HG03571 (cell line): ENCODE measurements around the gene OR2F1.

Experiments
- ATAC-seq: cut with Tn5 transposase; IDR thresholded peaks from one replicate; pipeline ENCODE4 v1.9.1; 2021; ENCODE audit not compliant: unreplicated experiment

OR2F1 gene

GRCh38 chr7:143953421-143953820, 1.2 kb upstream of the OR2F1 start:
- ATAC-seq: no peak

GRCh38 chr7:143954135-143954534, 509 bp upstream of the OR2F1 start:
- no peak for ATAC-seq

GRCh38 chr7:143958781-143959180, 4.1 kb downstream of the OR2F1 start:
- no peak for ATAC-seq

GRCh38 chr7:143960813-143961610, 6.4 kb downstream of the OR2F1 start:
- no peak for ATAC-seq

GRCh38 chr7:143965280-143965679, 10.6 kb downstream of the OR2F1 start:
- ATAC-seq: no peak

GRCh38 chr7:143967398-143967797, 12.8 kb downstream of the OR2F1 start:
- no peak for ATAC-seq

- no peak for ATAC-seq
Observed at GRCh38 chr7:143973870-143974416, 19.3 kb downstream of the OR2F1 start.

- no peak for ATAC-seq
Observed at GRCh38 chr7:143974459-143974858, 19.8 kb downstream of the OR2F1 start.

GRCh38 chr7:143975617-143976016, 21.0 kb downstream of the OR2F1 start:
- ATAC-seq: no peak

- no peak for ATAC-seq
Observed at GRCh38 chr7:143978585-143978984, 23.9 kb downstream of the OR2F1 start.

- no peak for ATAC-seq
Observed at GRCh38 chr7:143979359-143979758, 24.7 kb downstream of the OR2F1 start.

- no peak for ATAC-seq
Observed at GRCh38 chr7:143979998-143980397, 25.4 kb downstream of the OR2F1 start.

- no peak for ATAC-seq
Observed at GRCh38 chr7:143980746-143981510, 26.3 kb downstream of the OR2F1 start.

GRCh38 chr7:143983960-143984359, 29.3 kb downstream of the OR2F1 start:
- ATAC-seq: no peak

- no peak for ATAC-seq
Observed at GRCh38 chr7:143987513-143987912, 32.9 kb downstream of the OR2F1 start.

- no peak for ATAC-seq
Observed at GRCh38 chr7:143988976-143989745, 34.5 kb downstream of the OR2F1 start.

GRCh38 chr7:143992670-143993069, 38.0 kb downstream of the OR2F1 start:
- no peak for ATAC-seq

- ATAC-seq: no peak
Observed at GRCh38 chr7:143993924-143994323, 39.3 kb downstream of the OR2F1 start.

- ATAC-seq: no peak
Observed at GRCh38 chr7:144000020-144000419, 45.4 kb downstream of the OR2F1 start, which contains the start of gene OR6B1. Gene OR6B1, plus strand, starts transcription at chr7:144000320. Its CDS starts 3,677 bp downstream, at chr7:144003997.

- no peak for ATAC-seq
Observed at GRCh38 chr7:144001543-144001942, 46.9 kb downstream of the OR2F1 start.

- ATAC-seq: no peak
Observed at GRCh38 chr7:144004703-144005102, 50.1 kb downstream of the OR2F1 start.
